ENCODE results near the gene CSNK1G3.
"Not testable (repeated sequence)": the region's sequence is repeated elsewhere in the genome, so short reads cannot be mapped to it uniquely, and the experiment has no call there.

Gene CSNK1G3

GRCh38 chr5:123511648-123512605 is at the start of gene CSNK1G3:
CSNK1G3 (plus strand) TSS chr5:123512177; CDS start chr5:123545664, 33,487 bp downstream.
- peak; percentile 95 for DNase-seq

- not testable (repeated sequence) for DNase-seq
These were observed 45.1 kb upstream of the CSNK1G3 start for GRCh38 chr5:123466839-123467238.

DNA sequence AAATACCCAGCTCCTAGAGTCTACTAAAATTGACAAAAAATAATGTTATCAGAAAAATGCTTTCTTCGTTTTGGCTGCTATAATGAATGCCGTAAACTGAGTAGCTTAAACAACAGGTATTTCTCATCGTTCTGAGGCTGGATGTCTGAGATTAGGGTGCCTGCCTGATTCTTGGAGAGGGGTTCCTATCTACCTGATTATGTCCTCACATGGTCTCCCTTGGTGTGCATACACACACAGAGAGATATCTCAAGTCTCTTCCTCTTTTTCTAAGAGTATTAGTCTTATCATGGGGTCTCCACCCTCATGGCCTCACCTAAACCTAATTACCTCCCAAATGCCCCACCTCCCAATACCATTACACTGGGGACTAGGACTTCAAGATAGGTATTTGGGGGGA is 40.6 kb upstream of the CSNK1G3 start:
- DNase-seq, result no peak

GRCh38 chr5:123472150-123472924 is 39.6 kb upstream of the CSNK1G3 start:
- no peak for DNase-seq

DNA sequence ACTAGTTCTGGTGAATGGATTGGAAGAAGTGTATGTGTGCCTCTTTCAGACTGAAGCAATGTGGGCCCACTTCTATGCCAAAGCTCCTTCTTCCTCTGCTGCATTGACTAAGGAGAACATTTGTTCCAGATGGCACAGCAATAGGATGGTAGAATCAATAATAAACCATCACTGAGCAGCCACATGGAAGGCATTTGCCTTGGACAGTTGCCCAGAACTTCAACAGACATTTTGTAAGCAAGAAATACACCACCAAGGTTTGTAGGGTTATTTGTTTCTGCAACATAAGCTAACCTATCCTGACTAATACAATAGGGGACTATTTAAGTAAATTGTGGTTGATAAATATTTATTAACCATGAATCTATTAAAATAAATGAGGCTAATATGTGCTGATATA is 37.7 kb upstream of the CSNK1G3 start:
- no peak for DNase-seq

- DNase-seq, result no peak
These were observed 35.2 kb upstream of the CSNK1G3 start for GRCh38 chr5:123476731-123477130.

- no peak for DNase-seq
These were observed 33.4 kb upstream of the CSNK1G3 start for GRCh38 chr5:123478546-123478945.

DNA sequence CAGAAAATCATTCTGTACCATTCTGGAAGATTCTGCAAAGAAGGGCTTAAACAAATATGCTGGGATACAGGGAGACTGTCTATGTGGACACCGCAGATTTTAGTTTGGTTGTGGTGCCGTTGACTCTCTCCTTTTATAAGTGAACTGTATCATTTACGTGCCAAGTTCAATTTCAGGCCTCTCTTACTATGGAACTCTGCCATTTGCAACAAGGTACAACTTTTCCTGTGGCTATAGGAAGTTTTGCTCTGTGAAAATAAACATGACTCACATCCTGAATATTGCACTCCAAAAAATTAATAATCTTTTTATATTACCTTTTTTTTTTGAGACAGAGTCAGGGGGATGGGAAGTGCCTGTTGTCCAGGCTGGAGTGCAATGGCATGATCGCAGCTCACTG is 29.7 kb upstream of the CSNK1G3 start:
- DNase-seq, result no peak

- DNase-seq, result no peak
These were observed 28.4 kb upstream of the CSNK1G3 start for GRCh38 chr5:123483446-123484077.

- DNase-seq, result no peak
These were observed 26.7 kb upstream of the CSNK1G3 start for GRCh38 chr5:123485275-123485674.

DNA sequence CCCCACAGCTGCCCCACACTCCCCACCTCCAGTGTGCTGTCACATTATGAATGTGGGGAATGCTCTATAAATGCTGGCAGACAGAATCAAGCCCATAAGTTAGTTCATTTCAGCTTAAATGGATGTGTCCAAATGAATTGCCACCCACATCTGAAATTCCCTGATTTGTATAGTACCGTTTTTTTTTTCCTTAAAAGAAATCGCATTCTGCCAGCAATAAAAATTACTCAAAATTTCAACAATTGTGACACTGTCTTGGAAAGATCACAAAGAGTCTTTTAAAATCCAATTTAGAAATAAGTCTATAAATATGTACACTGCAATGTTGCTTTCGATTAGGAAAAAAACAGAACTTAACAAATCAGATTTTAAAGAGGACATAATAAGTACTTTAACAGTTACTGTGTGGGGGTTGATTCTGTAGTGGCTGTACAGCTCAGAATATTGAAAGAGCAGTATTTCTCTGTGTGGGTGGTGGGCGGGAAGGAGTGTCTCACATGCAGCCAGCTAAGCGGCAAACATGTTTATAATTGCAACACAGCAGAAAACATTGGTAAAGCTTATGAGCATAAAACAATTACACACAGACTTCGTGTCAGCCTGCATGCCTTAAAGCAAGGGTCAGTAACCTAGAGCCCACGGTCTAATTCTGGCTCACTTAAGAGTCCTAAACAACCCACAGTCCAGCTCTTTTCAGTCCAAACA is 24.9 kb upstream of the CSNK1G3 start:
- DNase-seq, result no peak

DNA sequence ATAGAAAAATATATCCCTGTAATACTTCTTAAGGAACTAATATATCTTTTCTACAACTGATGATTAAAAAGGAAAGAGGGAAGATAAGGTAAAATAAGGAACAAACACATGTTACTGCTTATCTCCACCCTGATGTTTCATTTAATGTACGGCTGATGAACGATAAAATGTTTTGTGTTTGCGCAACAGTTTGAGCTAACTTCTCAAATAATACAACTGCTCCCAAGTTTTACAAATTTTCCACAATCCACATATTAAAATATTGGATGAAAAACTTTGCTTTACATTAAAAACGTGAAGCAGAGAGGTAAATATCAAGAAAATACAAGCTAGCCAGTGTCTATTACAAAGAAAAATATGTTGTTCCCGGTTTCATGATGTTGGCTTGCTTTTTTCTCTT is 21.0 kb upstream of the CSNK1G3 start:
- DNase-seq, result no peak

DNA sequence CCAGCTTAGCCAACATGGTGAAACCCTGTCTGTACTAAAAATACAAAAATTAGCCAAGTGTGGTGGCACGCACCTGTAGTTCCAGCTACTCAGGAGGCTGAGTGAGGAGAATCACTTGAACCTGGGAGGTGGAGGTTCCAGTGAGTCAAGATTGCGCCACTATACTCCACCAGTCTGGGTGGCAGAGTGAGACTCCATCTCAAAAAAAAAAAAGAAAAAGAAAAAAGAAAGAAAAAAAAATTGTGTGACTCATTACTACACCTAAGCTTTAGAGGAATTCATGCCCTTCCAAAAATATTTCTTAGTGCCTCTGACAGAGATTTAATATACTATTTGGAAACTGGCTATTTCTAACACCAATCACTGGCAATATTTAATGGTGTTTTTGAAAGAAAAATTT is 16.8 kb upstream of the CSNK1G3 start:
- DNase-seq, result not testable (repeated sequence)

DNA sequence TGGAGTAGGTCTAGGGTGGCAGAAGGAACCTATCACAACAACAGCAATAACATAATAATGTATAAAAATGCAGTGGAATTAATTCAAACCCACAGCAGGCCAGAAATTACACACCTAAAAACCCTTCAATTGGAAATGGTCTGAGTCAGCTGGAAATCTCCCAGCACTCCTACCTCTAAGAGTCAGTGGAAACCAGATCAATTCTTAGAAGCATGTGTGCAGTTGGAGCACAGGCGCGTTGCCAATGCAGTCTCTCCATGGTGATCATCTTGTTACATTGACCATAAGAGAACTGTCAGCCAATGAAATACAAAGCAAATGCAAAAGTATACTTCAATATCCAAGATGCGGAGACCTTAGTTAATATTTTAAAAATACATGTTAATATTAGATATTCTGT is 15.1 kb upstream of the CSNK1G3 start:
- no peak for DNase-seq

- DNase-seq, result no peak
These were observed 11.5 kb upstream of the CSNK1G3 start for GRCh38 chr5:123500471-123500870.

DNA sequence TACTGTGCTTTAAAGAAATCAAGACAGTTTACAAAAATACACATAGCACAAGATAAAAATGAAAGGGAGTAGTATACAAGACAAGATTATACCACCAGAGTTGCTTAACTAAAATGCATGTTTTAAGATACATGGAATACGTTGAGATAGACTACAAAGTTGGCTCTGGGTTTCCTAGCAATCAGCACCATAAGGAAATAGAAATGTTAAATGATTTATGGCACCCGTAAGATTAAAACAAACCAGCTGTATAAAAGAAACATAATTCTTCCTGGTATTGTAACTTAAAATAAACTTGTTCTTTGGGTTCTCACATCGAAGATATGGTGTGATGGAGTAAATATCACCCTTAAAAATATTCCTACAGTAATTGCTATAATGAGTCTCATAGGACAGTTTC is 9.9 kb upstream of the CSNK1G3 start:
- DNase-seq, result no peak

- no peak for DNase-seq
These were observed 8.7 kb upstream of the CSNK1G3 start for GRCh38 chr5:123503299-123503698.

DNA sequence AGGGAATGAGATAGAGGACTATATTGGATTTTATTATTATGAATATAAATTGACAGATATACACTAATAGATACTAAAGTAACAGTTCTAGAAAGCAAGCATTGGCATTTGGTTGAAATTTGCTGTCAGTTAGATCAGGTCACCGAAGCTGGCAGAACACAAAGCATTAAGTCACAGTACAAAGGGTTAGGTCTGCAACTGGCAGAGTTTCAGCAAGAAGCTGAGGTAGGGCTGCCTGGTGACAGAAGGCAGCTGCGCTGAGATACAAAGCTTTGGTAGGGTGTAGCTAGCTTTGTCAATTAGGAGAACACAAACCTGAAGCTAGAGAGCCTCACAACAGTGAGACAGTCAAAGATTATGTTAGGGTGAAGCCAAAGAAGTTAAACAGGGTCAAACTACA is 6.3 kb upstream of the CSNK1G3 start:
- DNase-seq, result no peak

DNA sequence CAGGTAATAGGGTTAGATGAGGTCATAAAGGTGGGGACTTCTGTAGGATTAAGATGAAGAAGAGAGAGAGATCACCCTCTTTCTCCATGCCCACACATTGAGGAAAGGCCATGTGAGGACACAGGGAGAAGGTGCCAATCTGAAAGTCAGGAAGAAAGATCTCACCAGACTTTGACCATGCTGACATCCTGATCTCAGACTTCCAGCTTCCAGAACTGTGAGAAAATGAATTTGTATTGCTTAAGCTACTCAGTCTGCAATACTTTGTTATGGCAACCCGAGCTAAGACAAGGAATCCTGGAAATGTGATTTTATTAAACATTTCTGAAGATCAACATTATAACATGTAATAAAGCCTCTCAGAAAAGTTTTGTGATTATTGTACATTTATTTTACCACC is 3.5 kb upstream of the CSNK1G3 start:
- DNase-seq, result no peak

GRCh38 chr5:123511290-123511647 is 708 bp upstream of the CSNK1G3 start:
- DNase-seq, result no peak

GRCh38 chr5:123512611-123513461 is 859 bp downstream of the CSNK1G3 start:
- DNase-seq, result peak; percentile 22

Data from stimulated activated CD4-positive, alpha-beta T cell treated with anti-CD3 and anti-CD28 coated beads, Interleukin-1b, Interleukin-23, amount 100 ng/mL, for 48 hours (primary cell).